NT2/D1 (cell line): ENCODE measurements around the gene MPP2.

Experiments
- SUZ12 ChIP-seq: IDR thresholded peaks from 2 replicates; pipeline ENCODE4 v1.6.1; 2011; ENCODE audit not compliant: insufficient read length, insufficient read depth; ENCODE audit errors: extremely low read depth
- YY1 ChIP-seq: IDR thresholded peaks from 2 replicates; pipeline ENCODE4 v1.6.1; 2011; ENCODE audit not compliant: insufficient read length, insufficient read depth
- ZNF274 ChIP-seq: IDR thresholded peaks from 2 replicates; pipeline ENCODE4 v1.6.1; 2011; ENCODE audit warnings: mild to moderate bottlenecking, low read depth, low read length

GRCh38 chr17:43950554-43950953 lies 43.2 kb upstream of the MPP2 start:
- TF ChIP-seq YY1 (no peak), ZNF274 (no peak), SUZ12 (no peak)
